ENCODE results near the gene DDT.

GRCh38 chr22:24011735-24012068 is 37.5 kb upstream of the DDT start:
- TF ChIP-seq, protein P1, sequence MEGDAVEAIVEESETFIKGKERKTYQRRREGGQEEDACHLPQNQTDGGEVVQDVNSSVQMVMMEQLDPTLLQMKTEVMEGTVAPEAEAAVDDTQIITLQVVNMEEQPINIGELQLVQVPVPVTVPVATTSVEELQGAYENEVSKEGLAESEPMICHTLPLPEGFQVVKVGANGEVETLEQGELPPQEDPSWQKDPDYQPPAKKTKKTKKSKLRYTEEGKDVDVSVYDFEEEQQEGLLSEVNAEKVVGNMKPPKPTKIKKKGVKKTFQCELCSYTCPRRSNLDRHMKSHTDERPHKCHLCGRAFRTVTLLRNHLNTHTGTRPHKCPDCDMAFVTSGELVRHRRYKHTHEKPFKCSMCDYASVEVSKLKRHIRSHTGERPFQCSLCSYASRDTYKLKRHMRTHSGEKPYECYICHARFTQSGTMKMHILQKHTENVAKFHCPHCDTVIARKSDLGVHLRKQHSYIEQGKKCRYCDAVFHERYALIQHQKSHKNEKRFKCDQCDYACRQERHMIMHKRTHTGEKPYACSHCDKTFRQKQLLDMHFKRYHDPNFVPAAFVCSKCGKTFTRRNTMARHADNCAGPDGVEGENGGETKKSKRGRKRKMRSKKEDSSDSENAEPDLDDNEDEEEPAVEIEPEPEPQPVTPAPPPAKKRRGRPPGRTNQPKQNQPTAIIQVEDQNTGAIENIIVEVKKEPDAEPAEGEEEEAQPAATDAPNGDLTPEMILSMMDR (IDR thresholded peaks at IDR 0.05): no peak
- no peak for TF ChIP-seq POLR2A (IDR thresholded peaks at IDR 0.05)
